Measurements from ENCODE around the gene SAG. TPM values are rescaled to one million over a fixed set of nuclear protein-coding genes. Genes with fewer than 3 reads are reported as not detected.

The SAG gene
- total and polyA plus RNA-seq, 10 of the 15 experiments (the other 5 are each of a cell fraction or from before 2014, with no cell fraction given) = 0.06 to 0.47 TPM; not detected in 8

DNA sequence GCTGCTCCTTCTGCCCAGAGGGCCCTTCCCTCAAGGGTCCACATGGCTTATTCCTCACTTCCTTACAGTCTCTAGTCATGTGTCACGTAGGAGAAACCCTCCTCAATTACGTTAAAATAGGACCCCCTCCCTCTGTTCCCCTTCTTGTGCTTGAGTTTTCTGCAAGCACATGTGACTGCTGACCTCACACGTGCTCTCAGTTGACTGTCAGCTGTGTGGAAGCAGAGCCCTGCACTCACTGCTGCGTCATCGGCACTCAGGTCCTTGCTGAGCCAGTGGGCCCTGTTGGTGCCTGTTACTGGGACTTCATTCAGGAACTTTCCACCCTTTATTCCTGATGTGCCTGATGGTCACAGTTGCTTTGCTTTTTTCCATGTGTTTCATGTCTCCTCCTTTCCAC is 45.1 kb upstream of the SAG start:
- POLR2A ChIA-PET = no interaction called here
- no peak for DNase-seq (ENCODE audit: low read depth, low spot score)
- 40% methylated on average over 5 of the region's 5 CpGs for WGBS (ENCODE audit: insufficient coverage, insufficient replicate concordance, low lambda C conversion rate, missing lambda C conversion rate)

More for the DNA sequence above, 45.1 kb upstream of the SAG start:
- intact Hi-C loops (cut with micrococcal nuclease; ENCODE audit: unreplicated experiment) (no loop called here), in situ Hi-C loops (cut with MboI) (no loop called here)
- SMC1A ChIA-PET (ENCODE audit: uncharacterized antibody, unreplicated experiment) = no interaction called here
- CTCF ChIA-PET = interaction anchor here (1.7 kb wide), 1 partner anchor 209 kb away, joined by 5 read pairs; no protein-coding TSS in a partner anchor
- FAIRE-seq (no peak), ATAC-seq (no peak)
- Histone ChIP-seq H3K4me2 (ENCODE audit: control insufficient read depth, insufficient read depth) (peak overlapping the region; percentile 72), H3K79me2 (ENCODE audit: control insufficient read depth, insufficient read depth, low read length) (peaks cover 15% of the 10 kb centered on the region), H3K36me3 (ENCODE audit: control insufficient read depth in 2 of 2, insufficient read depth in 2 of 2, low read length in 1 of 2) (peaks cover 28 to 45% of the 10 kb centered on the region in 2 experiments), H3K4me1 (ENCODE audit: control insufficient read depth, insufficient read depth, low read length) (peaks cover 40% of the 10 kb centered on the region), H3K4me3 (peak overlapping the region; percentile 12; the same call in 1 of the 2 replicates), H3K27ac (ENCODE audit: control insufficient read depth, insufficient read depth) (peak overlapping the region; percentile 60), H3K9ac (ENCODE audit: control insufficient read depth, insufficient read depth, low read length) (0 out of 2 replicates have a peak overlapping the region, but pooled peaks have one; percentile 15), H3K27me3 (replicated peaks in 1 of 2; ENCODE audit: control insufficient read depth in 2 of 2, insufficient read depth in 2 of 2, low read length in 1 of 2) (no peaks in the 10 kb centered on the region), H4K20me1 (ENCODE audit: control insufficient read depth, insufficient read depth) (no peaks in the 10 kb centered on the region), H2AFZ (ENCODE audit: control insufficient read depth, low read depth, low read length) (no peak overlapping the region), H3K9me3 (replicated peaks; ENCODE audit: control insufficient read depth, insufficient read depth, low read length) (no peaks in the 10 kb centered on the region)
- BruUV-seq (replicated peaks) = no TSS peak
- TF ChIP-seq IRF5 (IDR thresholded peaks at IDR 0.05; ENCODE audit: borderline replicate concordance) (no peak), CREB1 (IDR thresholded peaks at IDR 0.05; ENCODE audit: low read depth) (no peak), ZBTB40 (IDR thresholded peaks at IDR 0.05; ENCODE audit: borderline replicate concordance) (no peak), MTA3 (IDR thresholded peaks at IDR 0.05; ENCODE audit: borderline replicate concordance, low read length) (no peak)
- RAD21 ChIA-PET (ENCODE audit: unreplicated experiment) = no interaction called here
